Epithelial cell of proximal tubule (primary cell): ENCODE data around the gene ETS2. TPM values are rescaled to one million over a fixed set of nuclear protein-coding genes. Genes with fewer than 3 reads are reported as not detected.

Experiments used
- DNase-seq: peaks from one replicate; pipeline ENCODE4 v3.0.0-alpha.2; 2011; ENCODE audit warnings: low read depth
- H3K4me3 ChIP-seq: 2 replicates; pipeline ENCODE4 v1.5.1; 2011; ENCODE audit warnings: low read depth, mild to moderate bottlenecking, low read length
- CTCF ChIP-seq: conservative IDR thresholded peaks from 2 replicates; pipeline ENCODE4 v1.5.1; 2012; ENCODE audit warnings: low read depth, mild to moderate bottlenecking, low read length
- total RNA-seq: library from RNA; depleted of rRNA; stranded (reverse); fragments of >200 nt; gene quantifications from 2 replicates; pipeline ENCODE4 v1.2.3, GENCODE V29; 2015

Gene ETS2
- total RNA-seq, 1 donor from 2014 or later: 11.1 TPM

GRCh38 chr21:38810034-38810825 lies 4.5 kb downstream of the ETS2 start:
- TF ChIP-seq CTCF: no peak
- no peak for DNase-seq
- H3K4me3 ChIP-seq: no peak overlapping the region

- no peak for TF ChIP-seq CTCF
- no peak for DNase-seq
- H3K4me3 ChIP-seq: no peak overlapping the region
Observed at GRCh38 chr21:38810826-38811164, 5.1 kb downstream of the ETS2 start.

- no peak overlapping the region for H3K4me3 ChIP-seq
- DNase-seq: no peak
Observed at GRCh38 chr21:38811257-38811656, 5.5 kb downstream of the ETS2 start.

GRCh38 chr21:38813143-38813542 lies 7.4 kb downstream of the ETS2 start:
- H3K4me3 ChIP-seq: no peak overlapping the region
- DNase-seq: no peak
- TF ChIP-seq CTCF: no peak

More at GRCh38 chr21:38811257-38811656, 5.5 kb downstream of the ETS2 start:
- no peak for TF ChIP-seq CTCF

GRCh38 chr21:38813547-38813946 lies 7.8 kb downstream of the ETS2 start:
- DNase-seq: no peak
- no peak for TF ChIP-seq CTCF
- H3K4me3 ChIP-seq: no peak overlapping the region

- H3K4me3 ChIP-seq: no peak overlapping the region
- DNase-seq: no peak
- no peak for TF ChIP-seq CTCF
Observed at GRCh38 chr21:38814126-38815059, 8.7 kb downstream of the ETS2 start.
